A549 (cell line): Measurements from ENCODE around the gene MYO18B. TPM values are rescaled to one million over a fixed set of nuclear protein-coding genes. Genes with fewer than 3 reads are reported as not detected.

ENCODE experiments used
- ATAC-seq, 2 experiments: fragments of 200-7000 bp in 1 of 2; fragments of >200 bp in 1 of 2; cut with Nextera tagmentation in 1 of 2; cut with Tn5 transposase in 1 of 2; 3 replicates each; pipeline versions ENCODE4 v1.8.0 to v1.9.1; 2018 to 2020; ENCODE audit warnings: mild to moderate bottlenecking in 1 of 2, moderate library complexity in 1 of 2
- CTCF ChIA-PET: fragments of 300-600 bp; sonication (Branson Sonifier 250); formaldehyde crosslinking; extraction: SDS; loops from one replicate; lab custom pipeline; 2021; ENCODE audit warnings: antibody characterized with exemption, inconsistent platforms; lab: Yijun Ruan, JAX
- POLR2A ChIA-PET: fragments of 350-600 bp; formaldehyde crosslinking; extraction: SDS; loops from one replicate; lab custom pipeline; 2021; ENCODE audit warnings: antibody characterized with exemption, inconsistent platforms; lab: Yijun Ruan, JAX
- DNase-seq, 2 experiments: peaks; one replicate each; pipeline versions ENCODE4 v3.0.0 to v3.0.0-alpha.2; 2011 to 2016; ENCODE audit warnings: low read depth in 1 of 2, low spot score in 1 of 2
- FAIRE-seq: peaks from 2 replicates; lab custom pipeline; 2011; peaks lifted over from hg19 to GRCh38; lab: Jason Lieb, UNC
- H3K27ac ChIP-seq, 2 experiments: fragments of >200 bp; sonication (Bioruptor Twin); formaldehyde crosslinking; 3 replicates each; pipeline ENCODE4 v1.5.1; 2016 to 2017
- H3K4me1 ChIP-seq: fragments of >200 bp; sonication (Bioruptor Twin); formaldehyde crosslinking; 3 replicates; pipeline ENCODE4 v1.6.1; 2016
- H3K4me2 ChIP-seq: fragments of >200 bp; sonication (Bioruptor Twin); formaldehyde crosslinking; 3 replicates; pipeline ENCODE4 v1.6.1; 2016
- H3K4me3 ChIP-seq: fragments of >200 bp; sonication (Bioruptor Twin); formaldehyde crosslinking; 3 replicates; pipeline ENCODE4 v1.5.1; 2016
- H3K9me3 ChIP-seq: fragments of >200 bp; sonication (Bioruptor Twin); formaldehyde crosslinking; 3 replicates; pipeline ENCODE4 v1.6.1; 2016
- ATOH8 ChIP-seq: fragments of 250-450 bp; sonication (Bioruptor Pico); IDR thresholded peaks from 2 replicates; pipeline ENCODE4 v1.5.0; 2020; ENCODE audit warnings: low read depth, mild to moderate bottlenecking, moderate library complexity
- BCL3 ChIP-seq: fragments of >200 bp; sonication (Bioruptor Twin); formaldehyde crosslinking; IDR thresholded peaks from 3 replicates; pipeline ENCODE4 v1.6.1; 2016
- BHLHE40 ChIP-seq: IDR thresholded peaks from 2 replicates; pipeline ENCODE4 v1.6.1; 2012; ENCODE audit warnings: low read depth, low read length, inconsistent platforms
- CBX2 ChIP-seq: fragments of 200-600 bp; sonication (generic); IDR thresholded peaks from 2 replicates; pipeline ENCODE4 v1.6.1; 2016; ENCODE audit warnings: low read depth, mild to moderate bottlenecking, borderline replicate concordance
- CTCF ChIP-seq: fragments of >200 bp; sonication (Bioruptor Twin); formaldehyde crosslinking; IDR thresholded peaks from 3 replicates; pipeline ENCODE4 v1.5.1; 2016
- EHF ChIP-seq: fragments of 250-450 bp; sonication (Bioruptor Pico); IDR thresholded peaks from 2 replicates; pipeline ENCODE4 v1.5.0; 2020; ENCODE audit warnings: mild to moderate bottlenecking
- EP300 ChIP-seq, 2 experiments: fragments of >200 bp; sonication (Bioruptor Twin); formaldehyde crosslinking; IDR thresholded peaks; 2 replicates in 1 of 2; 3 replicates in 1 of 2; pipeline ENCODE4 v1.6.1; 2016 to 2017
- FOSB ChIP-seq: fragments of 250-450 bp; sonication (Bioruptor Pico); IDR thresholded peaks from 2 replicates; pipeline ENCODE4 v1.5.0; 2020; ENCODE audit warnings: mild to moderate bottlenecking, moderate library complexity
- FOSL2 ChIP-seq, 2 experiments: fragments of 450-650 bp in 1 of 2; fragments of >200 bp in 1 of 2; sonication (Bioruptor Twin) in 1 of 2; formaldehyde crosslinking; IDR thresholded peaks; 2 replicates each; pipeline versions ENCODE4 v1.5.0 to v1.6.1; 2016 to 2020; ENCODE audit warnings: mild to moderate bottlenecking in 1 of 2, moderate library complexity in 1 of 2
- FOXS1 ChIP-seq: fragments of 250-450 bp; sonication (Bioruptor Pico); IDR thresholded peaks from 2 replicates; pipeline ENCODE4 v1.5.0; 2020; ENCODE audit warnings: mild to moderate bottlenecking, moderate library complexity
- HOXB5 ChIP-seq: fragments of 250-450 bp; sonication (Bioruptor Pico); IDR thresholded peaks from 2 replicates; pipeline ENCODE4 v1.5.0; 2020; ENCODE audit warnings: mild to moderate bottlenecking, moderate library complexity
- JUN ChIP-seq, 2 experiments: fragments of >200 bp; sonication (Bioruptor Twin); formaldehyde crosslinking; IDR thresholded peaks; 2 replicates in 1 of 2; 3 replicates in 1 of 2; pipeline ENCODE4 v1.6.1; 2016 to 2017
- KDM1A ChIP-seq: fragments of 200-600 bp; sonication (generic); IDR thresholded peaks from 2 replicates; pipeline ENCODE4 v1.6.1; 2016; ENCODE audit warnings: low read depth, mild to moderate bottlenecking
- KDM5A ChIP-seq: fragments of 200-600 bp; sonication (generic); IDR thresholded peaks from 2 replicates; pipeline ENCODE4 v1.6.1; 2016; ENCODE audit warnings: antibody characterized with exemption, mild to moderate bottlenecking
- MYC ChIP-seq: IDR thresholded peaks from 2 replicates; pipeline ENCODE4 v1.6.1; 2012; ENCODE audit warnings: mild to moderate bottlenecking, inconsistent platforms, low read length, improper control_type of control experiment, borderline replicate concordance
- NFE2L2 ChIP-seq: fragments of 150-350 bp; conservative IDR thresholded peaks from 2 replicates; pipeline ENCODE4 v1.6.1; 2014; ENCODE audit warnings: low read length
- PBX3 ChIP-seq: IDR thresholded peaks from 2 replicates; pipeline ENCODE4 v1.6.1; 2012
- PHF8 ChIP-seq: fragments of 200-600 bp; sonication (generic); IDR thresholded peaks from 2 replicates; pipeline ENCODE4 v1.6.1; 2016; ENCODE audit warnings: low read depth, mild to moderate bottlenecking, antibody characterized with exemption, moderate library complexity, borderline replicate concordance
- POLR2A ChIP-seq: IDR thresholded peaks from 2 replicates; pipeline ENCODE4 v1.6.1; 2012; ENCODE audit warnings: mild to moderate bottlenecking, low read length
- RAD21 ChIP-seq, 2 experiments: fragments of >200 bp in 1 of 2; sonication (Bioruptor Twin) in 1 of 2; formaldehyde crosslinking in 1 of 2; IDR thresholded peaks in 1 of 2; conservative IDR thresholded peaks in 1 of 2; 2 replicates in 1 of 2; 3 replicates in 1 of 2; pipeline ENCODE4 v1.6.1; 2012 to 2018; ENCODE audit warnings: inconsistent platforms in 1 of 2
- REST ChIP-seq: fragments of 200-600 bp; sonication (generic); IDR thresholded peaks from 2 replicates; pipeline ENCODE4 v1.6.1; 2016; ENCODE audit warnings: antibody characterized with exemption, mild to moderate bottlenecking, moderate library complexity
- RFX5 ChIP-seq: fragments of 450-650 bp; IDR thresholded peaks from 2 replicates; pipeline ENCODE4 v1.7.1; 2014; ENCODE audit warnings: antibody characterized with exemption, mild to moderate bottlenecking, moderate library complexity
- RNF2 ChIP-seq: fragments of 200-600 bp; sonication (generic); IDR thresholded peaks from 2 replicates; pipeline ENCODE4 v1.6.1; 2016; ENCODE audit warnings: low read depth, mild to moderate bottlenecking, antibody characterized with exemption, moderate library complexity, borderline replicate concordance
- SMC3 ChIP-seq: fragments of >200 bp; sonication (Bioruptor Twin); formaldehyde crosslinking; IDR thresholded peaks from 3 replicates; pipeline ENCODE4 v1.6.1; 2018; ENCODE audit warnings: inconsistent platforms
- SREBF2 ChIP-seq: fragments of 450-650 bp; IDR thresholded peaks from 2 replicates; pipeline ENCODE4 v1.6.1; 2014; ENCODE audit warnings: mild to moderate bottlenecking, moderate library complexity
- TFCP2L1 ChIP-seq: fragments of 250-450 bp; sonication (Bioruptor Pico); IDR thresholded peaks from 2 replicates; pipeline ENCODE4 v1.5.0; 2021; ENCODE audit warnings: mild to moderate bottlenecking
- USF2 ChIP-seq: fragments of 450-650 bp; IDR thresholded peaks from 2 replicates; pipeline ENCODE4 v1.6.1; 2014; ENCODE audit warnings: antibody characterized with exemption
- ZSCAN20 ChIP-seq: fragments of 250-450 bp; sonication (Bioruptor Pico); IDR thresholded peaks from 2 replicates; pipeline ENCODE4 v1.8.0; 2022; ENCODE audit warnings: mild to moderate bottlenecking, moderate library complexity
- WGBS: methylation state at CpG from one replicate; pipeline ENCODE4 v1.1.6; 2017; ENCODE audit errors: missing lambda C conversion rate; 5-methylcytosine and 5-hydroxymethylcytosine counted together
- polyA plus RNA-seq, 4 experiments: library from polyadenylated mRNA; depleted of rRNA in 3 of 4; stranded (reverse); fragments of >200 nt; fragmentation: RNase III in 1 of 4; extraction: RNeasy Plus Mini Kit Qiagen cat#74134 plus additional on column Dnase treatment in 1 of 4; gene quantifications; 2 replicates in 3 of 4; 3 replicates in 1 of 4; pipeline ENCODE4 v1.2.3, GENCODE V29; 2011 to 2017

The MYO18B gene
- polyA plus RNA-seq, 2 of the 4 experiments (the other 2 are of a cell fraction): 0.01 TPM

GRCh38 chr22:25837288-25837900, 95.4 kb downstream of the MYO18B start:
- TF ChIP-seq JUN (IDR thresholded peaks at IDR 0.05) (no peak), FOSL2 (IDR thresholded peaks at IDR 0.05) (no peak), FOSL2 (CRISPR knock-in tag; IDR thresholded peaks at IDR 0.05) (no peak), SREBF2 (no peak), RFX5 (no peak), BHLHE40 (no peak), RAD21 (conservative IDR thresholded peaks at IDR 0.05 in 1 of 2, IDR thresholded peaks at IDR 0.05 in 1 of 2) (no peak), FOSB (no peak), BCL3 (no peak), RNF2 (no peak), EP300 (IDR thresholded peaks at IDR 0.05) (no peak), EHF (CRISPR knock-in tag) (no peak), KDM5A (no peak), PHF8 (no peak), REST (no peak), CTCF (no peak), SMC3 (no peak)
- ChIA-PET CTCF (no interaction called here), POLR2A (no interaction called here)
- DNase-seq (no peak), FAIRE-seq (no peak), ATAC-seq (no peak)
- WGBS: 26% methylated on average over 8 of the region's 9 CpGs
- no peaks in the 10 kb centered on the region for H3K9me3 ChIP-seq
- no peak overlapping the region for H3K4me2 ChIP-seq
- H3K4me1 ChIP-seq: no peaks in the 10 kb centered on the region
- H3K4me3 ChIP-seq: no peak overlapping the region
- H3K27ac ChIP-seq: no peak overlapping the region

GRCh38 chr22:25838960-25839741, 97.2 kb downstream of the MYO18B start:
- no peak for DNase-seq
- CTCF ChIA-PET: interaction anchor here (0.6 kb wide), 1 partner anchor 299 kb away, joined by 3 read pairs; no protein-coding TSS in a partner anchor
- 30% methylated on average over 10 of the region's 12 CpGs for WGBS
- no peak; a peak in 1 of 6 replicates for ATAC-seq
- POLR2A ChIA-PET: no interaction called here
- Histone ChIP-seq H3K4me1 (no peaks in the 10 kb centered on the region), H3K4me3 (no peak overlapping the region), H3K27ac (no peak overlapping the region), H3K4me2 (no peak overlapping the region), H3K9me3 (no peaks in the 10 kb centered on the region)
- no peak for FAIRE-seq
- TF ChIP-seq PBX3 (no peak), HOXB5 (CRISPR knock-in tag) (no peak), POLR2A (no peak), FOXS1 (CRISPR knock-in tag) (no peak), KDM1A (no peak), USF2 (no peak), TFCP2L1 (CRISPR knock-in tag) (no peak), NFE2L2 (no peak), ZSCAN20 (CRISPR knock-in tag) (no peak), CBX2 (no peak), ATOH8 (CRISPR knock-in tag) (no peak), RAD21 (conservative IDR thresholded peaks at IDR 0.05 in 1 of 2, IDR thresholded peaks at IDR 0.05 in 1 of 2) (no peak), EHF (CRISPR knock-in tag) (no peak), MYC (no peak)
